ENCODE results near the gene FGF13.

FGF13 gene

DNA sequence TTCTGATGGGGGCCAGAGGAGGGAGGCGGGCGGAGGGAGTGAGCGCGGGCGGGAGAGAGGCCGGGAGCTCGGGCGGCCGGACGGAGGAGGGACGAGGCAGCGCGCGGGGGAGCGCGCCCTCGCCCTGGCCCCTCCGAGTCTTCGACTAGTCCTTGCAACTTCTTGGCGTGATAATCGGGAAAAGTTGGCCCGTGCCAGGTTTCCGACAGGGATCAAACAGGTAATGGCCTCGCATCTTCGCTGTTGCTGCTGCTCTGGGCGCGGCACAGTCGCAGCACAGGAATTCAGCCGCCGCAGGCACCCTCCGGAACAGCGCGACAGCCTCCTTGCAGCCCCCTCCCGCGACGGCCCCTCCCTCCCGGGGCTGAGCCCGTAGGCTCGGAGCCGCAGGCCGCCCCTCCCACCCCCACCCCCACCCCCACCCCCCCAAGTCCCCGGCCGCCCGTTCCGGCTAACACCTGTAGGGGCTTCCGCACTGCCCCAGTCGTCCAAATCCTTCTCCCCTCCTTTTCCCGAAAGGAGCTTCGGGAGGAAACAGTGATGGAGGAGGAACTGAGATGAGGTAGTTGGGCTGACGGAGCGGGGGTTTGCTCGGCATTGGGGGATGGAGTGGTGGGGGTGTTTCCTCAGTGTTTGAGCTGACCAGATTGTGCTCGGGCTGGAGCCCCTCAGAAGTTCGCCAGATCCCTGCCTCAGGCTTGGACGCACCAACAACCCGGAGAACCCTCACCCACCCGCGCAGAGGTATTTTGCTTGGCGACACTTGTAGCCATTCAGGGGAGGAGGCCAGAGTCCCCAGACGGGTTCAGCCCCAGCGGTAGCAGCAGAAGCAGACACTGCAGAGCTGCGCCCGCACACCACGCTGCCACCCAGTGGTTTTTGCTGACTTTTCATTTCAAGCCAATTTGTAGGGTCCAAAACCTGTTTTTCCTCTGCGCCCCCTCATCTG is at the start of gene FGF13:
FGF13 (minus strand) TSS at position 319 of the 949 bp plus-strand sequence. CDS start 714 bp downstream, outside the sequence.
- in situ Hi-C loops (cut with HindIII; ENCODE audit: low sequenced_read_pairs): no loop called here
- H3K4me3 ChIP-seq (ENCODE audit: low read depth, low read length): peak within 1 kb of the TSS; percentile 34
- TF ChIP-seq, protein P1, sequence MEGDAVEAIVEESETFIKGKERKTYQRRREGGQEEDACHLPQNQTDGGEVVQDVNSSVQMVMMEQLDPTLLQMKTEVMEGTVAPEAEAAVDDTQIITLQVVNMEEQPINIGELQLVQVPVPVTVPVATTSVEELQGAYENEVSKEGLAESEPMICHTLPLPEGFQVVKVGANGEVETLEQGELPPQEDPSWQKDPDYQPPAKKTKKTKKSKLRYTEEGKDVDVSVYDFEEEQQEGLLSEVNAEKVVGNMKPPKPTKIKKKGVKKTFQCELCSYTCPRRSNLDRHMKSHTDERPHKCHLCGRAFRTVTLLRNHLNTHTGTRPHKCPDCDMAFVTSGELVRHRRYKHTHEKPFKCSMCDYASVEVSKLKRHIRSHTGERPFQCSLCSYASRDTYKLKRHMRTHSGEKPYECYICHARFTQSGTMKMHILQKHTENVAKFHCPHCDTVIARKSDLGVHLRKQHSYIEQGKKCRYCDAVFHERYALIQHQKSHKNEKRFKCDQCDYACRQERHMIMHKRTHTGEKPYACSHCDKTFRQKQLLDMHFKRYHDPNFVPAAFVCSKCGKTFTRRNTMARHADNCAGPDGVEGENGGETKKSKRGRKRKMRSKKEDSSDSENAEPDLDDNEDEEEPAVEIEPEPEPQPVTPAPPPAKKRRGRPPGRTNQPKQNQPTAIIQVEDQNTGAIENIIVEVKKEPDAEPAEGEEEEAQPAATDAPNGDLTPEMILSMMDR (IDR thresholded peaks at IDR 0.05; ENCODE audit: low read depth, low read length): peak; percentile 27
- DNase-seq (ENCODE audit: low read depth, low spot score): peak; percentile 4

DNA sequence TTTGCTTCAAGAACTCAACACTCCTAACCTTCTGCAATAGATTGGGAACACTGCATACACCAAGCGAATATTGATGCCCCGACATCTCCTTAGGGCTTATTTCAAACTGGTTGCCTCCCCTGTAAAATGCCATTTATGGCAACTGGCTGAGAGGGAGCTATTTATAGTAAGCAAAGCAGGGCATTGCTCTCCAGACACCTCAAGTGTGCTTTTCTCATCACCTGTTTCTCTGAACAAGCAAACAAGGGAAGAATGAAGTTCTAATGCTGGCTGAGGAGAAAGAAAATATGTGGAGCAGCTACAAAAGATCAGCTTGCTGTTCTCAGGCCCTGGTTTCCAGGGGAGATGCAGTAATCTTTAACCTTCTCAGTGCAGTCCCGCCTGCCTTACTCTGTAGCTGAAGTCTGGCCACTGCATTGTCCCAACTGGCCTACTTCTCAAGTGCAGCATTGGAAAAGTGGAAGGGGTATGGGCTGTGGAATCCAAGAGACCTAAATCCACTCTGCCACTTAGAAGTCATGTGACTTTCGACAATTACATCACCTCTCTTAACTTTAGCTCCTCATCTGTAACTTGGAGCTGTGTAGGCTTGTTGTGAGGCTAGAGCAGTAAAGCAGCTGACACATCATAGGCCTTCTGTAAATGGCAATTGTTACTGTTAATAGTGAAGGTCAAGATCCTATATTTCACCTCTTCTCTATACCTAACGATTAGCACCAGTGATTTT is 47.9 kb upstream of the FGF13 start:
- in situ Hi-C loops (cut with HindIII; ENCODE audit: low sequenced_read_pairs): no loop called here
- no peak overlapping the region for H3K4me3 ChIP-seq (ENCODE audit: low read depth, low read length)
- no peak for DNase-seq (ENCODE audit: low read depth, low spot score)
- TF ChIP-seq, protein P1 (IDR thresholded peaks at IDR 0.05; ENCODE audit: low read depth, low read length): no peak

DNA sequence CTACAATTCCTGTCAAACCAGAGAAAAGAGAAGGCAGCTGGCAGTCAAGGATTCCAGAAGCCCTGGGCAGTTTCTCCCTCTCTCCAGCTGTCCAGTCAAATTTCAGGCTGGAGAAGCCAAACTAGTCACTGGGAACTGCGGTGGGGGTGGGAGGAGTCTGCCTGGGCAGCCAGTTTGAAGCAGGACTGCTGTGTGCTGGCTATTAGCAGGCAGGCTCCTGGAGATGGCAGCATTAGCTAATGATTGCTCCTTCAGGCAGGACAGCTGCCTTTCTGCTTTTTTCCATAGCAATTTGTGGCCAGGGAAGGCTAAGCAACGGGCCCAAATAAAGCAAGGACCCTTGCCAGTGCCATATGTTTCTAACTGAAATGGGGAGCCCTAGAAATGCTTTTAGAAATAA is 44.7 kb upstream of the FGF13 start:
- H3K4me3 ChIP-seq (ENCODE audit: low read depth, low read length): no peak overlapping the region
- DNase-seq (ENCODE audit: low read depth, low spot score): peak; percentile 57
- TF ChIP-seq, protein P1 (IDR thresholded peaks at IDR 0.05; ENCODE audit: low read depth, low read length): peak; percentile 26
- in situ Hi-C loops (cut with HindIII; ENCODE audit: low sequenced_read_pairs): no loop called here

DNA sequence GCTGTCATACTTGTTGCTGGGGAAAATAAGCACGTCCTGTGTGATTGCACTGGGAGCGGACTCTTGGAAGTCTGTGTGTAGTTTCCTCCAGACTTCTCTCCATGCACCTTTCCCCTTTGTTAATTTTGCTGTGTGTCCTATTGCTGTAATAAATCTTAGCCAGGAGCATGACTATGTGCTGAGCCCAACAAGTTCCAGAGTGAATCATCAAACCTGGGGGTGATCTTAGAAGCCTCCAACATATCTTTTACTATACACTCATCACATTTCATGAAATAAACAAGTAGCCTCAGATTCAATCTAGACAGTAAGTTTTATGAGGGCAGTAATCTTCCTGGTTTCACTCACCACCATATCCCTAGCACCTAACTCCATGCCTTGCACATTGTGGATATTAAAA is 43.3 kb upstream of the FGF13 start:
- TF ChIP-seq, protein P1 (IDR thresholded peaks at IDR 0.05; ENCODE audit: low read depth, low read length): no peak
- in situ Hi-C loops (cut with HindIII; ENCODE audit: low sequenced_read_pairs): no loop called here

DNA sequence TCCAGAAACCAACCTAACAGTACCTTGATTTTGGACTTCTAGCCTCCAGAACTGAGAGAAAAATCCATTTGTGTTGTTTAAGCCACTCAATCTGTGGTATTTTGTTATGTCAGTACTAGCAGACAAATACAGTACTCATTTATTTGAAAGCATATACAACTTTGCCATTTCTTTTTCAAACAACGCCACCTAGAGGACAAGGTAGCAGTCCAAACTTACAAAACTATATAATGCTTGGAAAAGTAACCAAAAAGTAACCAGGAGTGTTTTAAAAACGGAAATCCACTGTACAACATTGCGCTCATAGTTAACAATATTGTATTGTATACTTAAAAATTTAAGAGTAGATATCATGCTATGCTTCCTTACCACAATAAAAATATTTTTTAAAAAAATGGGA is 37.0 kb upstream of the FGF13 start:
- TF ChIP-seq, protein P1 (IDR thresholded peaks at IDR 0.05; ENCODE audit: low read depth, low read length): peak; percentile 47
- in situ Hi-C loops (cut with HindIII; ENCODE audit: low sequenced_read_pairs): no loop called here

More for the DNA sequence above, 43.3 kb upstream of the FGF13 start:
- no peak overlapping the region for H3K4me3 ChIP-seq (ENCODE audit: low read depth, low read length)
- no peak for DNase-seq (ENCODE audit: low read depth, low spot score)

DNA sequence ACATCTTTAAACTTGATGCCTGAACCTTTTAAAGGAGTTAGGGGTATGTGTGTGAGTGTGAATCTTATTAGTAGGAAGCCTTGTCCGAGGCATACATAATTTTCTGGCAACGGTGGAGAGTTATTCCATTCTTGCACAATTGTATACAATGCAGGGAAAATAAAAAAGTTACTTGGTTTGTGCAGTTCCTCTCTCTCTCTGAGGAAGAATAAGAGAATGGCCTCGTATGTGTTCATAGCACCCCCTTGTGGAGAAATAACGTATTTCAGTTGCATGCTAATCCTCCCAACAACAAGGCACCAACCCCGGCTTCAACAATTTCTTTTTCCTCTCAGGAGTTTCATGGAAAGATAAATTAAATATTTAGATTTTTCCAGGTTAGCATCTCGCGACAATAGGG is 33.7 kb upstream of the FGF13 start:
- peak; percentile 45 for DNase-seq (ENCODE audit: low read depth, low spot score)
- no peak overlapping the region for H3K4me3 ChIP-seq (ENCODE audit: low read depth, low read length)
- TF ChIP-seq, protein P1 (IDR thresholded peaks at IDR 0.05; ENCODE audit: low read depth, low read length): peak; percentile 67
- in situ Hi-C loops (cut with HindIII; ENCODE audit: low sequenced_read_pairs): no loop called here

More for the DNA sequence above, 37.0 kb upstream of the FGF13 start:
- H3K4me3 ChIP-seq (ENCODE audit: low read depth, low read length): no peak overlapping the region
- DNase-seq (ENCODE audit: low read depth, low spot score): peak; percentile 22

All from astrocyte of the spinal cord (primary cell).